Endothelial cell of umbilical vein (primary cell): Measurements from ENCODE around the gene ANKUB1. TPM values are rescaled to one million over a fixed set of nuclear protein-coding genes. Genes with fewer than 3 reads are reported as not detected.

Experiments
- BruUV-seq: library from RNA; stranded (reverse); fragments of 400-500 nt; replicated peaks from 2 replicates; lab custom pipeline; 2021; lab: Mats Ljungman, UMichigan
- CTCF ChIA-PET: fragments of 300-600, 350-600 bp; sonication (Branson Sonifier 250); formaldehyde crosslinking; loops from one replicate; lab custom pipeline; 2021; ENCODE audit warnings: antibody characterized with exemption, inconsistent platforms; lab: Charles Lee
- POLR2A ChIA-PET: fragments of 300-600, 350-600 bp; sonication (Branson Sonifier 250); formaldehyde crosslinking; loops from one replicate; lab custom pipeline; 2021; ENCODE audit warnings: antibody characterized with exemption, inconsistent platforms; lab: Charles Lee
- DNase-seq: peaks from one replicate; pipeline ENCODE4 v3.0.0-alpha.2; 2011; ENCODE audit warnings: low read depth, low spot score
- FAIRE-seq: peaks from 2 replicates; lab custom pipeline; 2011; peaks lifted over from hg19 to GRCh38; lab: Jason Lieb, UNC
- H2AFZ ChIP-seq: 2 replicates; pipeline ENCODE4 v1.6.0; 2012; ENCODE audit warnings: low read depth, low read length, control low read depth, inconsistent platforms
- H3K27ac ChIP-seq: 2 replicates; pipeline ENCODE4 v1.5.1; 2011; ENCODE audit warnings: low read depth, mild to moderate bottlenecking, control low read depth, low read length, moderate library complexity; ENCODE audit not compliant: insufficient read depth
- H3K27me3 ChIP-seq, 2 experiments: 2 replicates each; pipeline versions ENCODE4 v1.6.0 to v1.6.1; 2011; ENCODE audit warnings: low read length in 2 of 2, mixed read lengths in 1 of 2; ENCODE audit not compliant: control insufficient read depth in 2 of 2, insufficient read depth in 2 of 2
- H3K36me3 ChIP-seq, 2 experiments: 2 replicates in 1 of 2; 3 replicates in 1 of 2; pipeline ENCODE4 v1.5.1; 2011; ENCODE audit warnings: low read length in 2 of 2, mild to moderate bottlenecking in 1 of 2, moderate library complexity in 1 of 2; ENCODE audit not compliant: control insufficient read depth in 2 of 2, insufficient read depth in 2 of 2; ENCODE audit errors: extremely low read depth in 1 of 2
- H3K4me1 ChIP-seq: 3 replicates; pipeline ENCODE4 v1.5.1; 2011; ENCODE audit warnings: mild to moderate bottlenecking, low read length; ENCODE audit not compliant: control insufficient read depth, insufficient read depth; ENCODE audit errors: extremely low read depth
- H3K4me2 ChIP-seq: 2 replicates; pipeline ENCODE4 v1.6.1; 2011; ENCODE audit warnings: low read length, control low read depth, mixed read lengths; ENCODE audit not compliant: insufficient read depth
- H3K4me3 ChIP-seq, 3 experiments: fragments of 200-600 bp in 1 of 3; sonication (generic), shearing (Covaris generic) in 1 of 3; replicated peaks in 1 of 3; 2 replicates each; pipeline ENCODE4 v1.5.1; 2011 to 2016; ENCODE audit warnings: control low read depth in 3 of 3, low read length in 3 of 3, mild to moderate bottlenecking in 2 of 3, inconsistent platforms in 1 of 3, low read depth in 1 of 3, moderate library complexity in 1 of 3; ENCODE audit not compliant: insufficient read depth in 1 of 3
- H3K79me2 ChIP-seq: 2 replicates; pipeline ENCODE4 v1.6.0; 2012; ENCODE audit warnings: low read length, inconsistent platforms; ENCODE audit not compliant: control insufficient read depth, insufficient read depth
- H3K9ac ChIP-seq: replicated peaks from 2 replicates; pipeline ENCODE3; 2011; ENCODE audit warnings: low read length, control low read depth; ENCODE audit not compliant: insufficient read depth; ENCODE audit errors: extremely low read depth
- H3K9me1 ChIP-seq: replicated peaks from 3 replicates; pipeline ENCODE4 v1.6.0; 2011; ENCODE audit warnings: mild to moderate bottlenecking, low read length; ENCODE audit not compliant: control insufficient read depth, insufficient read depth; ENCODE audit errors: extremely low read depth
- H3K9me3 ChIP-seq: replicated peaks from 2 replicates; pipeline ENCODE4 v1.5.1; 2012; ENCODE audit warnings: low read length, inconsistent platforms; ENCODE audit not compliant: control insufficient read depth, insufficient read depth
- H4K20me1 ChIP-seq: replicated peaks from 2 replicates; pipeline ENCODE3; 2011; ENCODE audit warnings: mild to moderate bottlenecking, low read length; ENCODE audit not compliant: control insufficient read depth, insufficient read depth; ENCODE audit errors: extremely low read depth
- CTCF ChIP-seq, 2 donors: IDR thresholded peaks; 1 replicate in 1 of 2; 2 replicates in 1 of 2; pipeline ENCODE4 v1.5.1; 2011; ENCODE audit warnings: low read length in 2 of 2, mild to moderate bottlenecking in 2 of 2, moderate library complexity in 2 of 2, control low read depth in 1 of 2, inconsistent platforms in 1 of 2, low read depth in 1 of 2; ENCODE audit not compliant: insufficient read depth in 1 of 2; ENCODE audit errors: extremely low read depth in 1 of 2
- EZH2 ChIP-seq: IDR thresholded peaks from 2 replicates; pipeline ENCODE4 v1.6.1; 2012; ENCODE audit warnings: borderline replicate concordance, low read depth, mild to moderate bottlenecking, moderate library complexity, low read length, inconsistent platforms; ENCODE audit not compliant: severe bottlenecking
- FOS ChIP-seq: IDR thresholded peaks from 2 replicates; pipeline ENCODE4 v1.6.1; 2011; ENCODE audit warnings: mild to moderate bottlenecking, low read length, moderate library complexity, borderline replicate concordance; ENCODE audit not compliant: insufficient read depth
- GATA2 ChIP-seq: IDR thresholded peaks from 2 replicates; pipeline ENCODE4 v1.7.0; 2011; ENCODE audit warnings: low read depth, mild to moderate bottlenecking, moderate library complexity, mixed read lengths, low read length; ENCODE audit not compliant: insufficient read length, insufficient read depth
- JUN ChIP-seq: IDR thresholded peaks from 2 replicates; pipeline ENCODE4 v1.6.1; 2011; ENCODE audit warnings: borderline replicate concordance, low read depth; ENCODE audit not compliant: insufficient read length, insufficient read depth
- MAX ChIP-seq: IDR thresholded peaks from 2 replicates; pipeline ENCODE4 v1.6.1; 2011; ENCODE audit not compliant: insufficient read depth, insufficient read length
- MYC ChIP-seq: IDR thresholded peaks from one replicate; pipeline ENCODE4 v1.6.1; 2011; ENCODE audit warnings: mild to moderate bottlenecking, low read depth, low read length
- POLR2A ChIP-seq: IDR thresholded peaks from 2 replicates; pipeline ENCODE4 v1.6.1; 2012; ENCODE audit warnings: low read depth, mild to moderate bottlenecking, control low read depth, low read length
- POLR2AphosphoS5 ChIP-seq: IDR thresholded peaks from 2 replicates; pipeline ENCODE4 v1.6.1; 2012; ENCODE audit warnings: low read depth, mild to moderate bottlenecking, control low read depth, low read length, moderate library complexity; ENCODE audit not compliant: insufficient read depth
- dilution Hi-C: fragments of 300-500 bp; cut with MboI; formaldehyde crosslinking; loops from one replicate; pipeline ENCODE4 v1.15.0; 2019; ENCODE audit warnings: low sequenced_read_pairs; ENCODE audit not compliant: extremely low pct_ligation_motif_present
- intact Hi-C: fragments of 100-400 bp; cut with micrococcal nuclease; formaldehyde crosslinking; loops from one replicate; pipeline ENCODE4 v1.10.0; 2022
- polyA plus RNA-seq, 4 experiments: library from polyadenylated mRNA; depleted of rRNA in 3 of 4; stranded (reverse) in 3 of 4; unstranded in 1 of 4; fragments of >200 nt; gene quantifications; 2 replicates each; pipeline versions ENCODE4 v1.2.1 to v1.2.3, GENCODE V29; 2011 to 2012; ENCODE audit warnings: missing spikeins in 1 of 4
- total RNA-seq: library from RNA; stranded (reverse); gene quantifications from 2 replicates; pipeline ENCODE4 v1.2.3, GENCODE V29; 2021

Gene ANKUB1
- total and polyA plus RNA-seq, 2 donors (not counting 3 experiments of a cell fraction or from before 2014, with no cell fraction given): not detected

- BruUV-seq: no TSS peak
- Histone ChIP-seq H3K36me3 (no peaks in the 10 kb centered on the region), H3K79me2 (peaks cover 16% of the 10 kb centered on the region), H3K9me3 (no peaks in the 10 kb centered on the region), H3K27me3 (no peaks in the 10 kb centered on the region), H3K9me1 (no peaks in the 10 kb centered on the region), H3K4me3 (no peak overlapping the region), H2AFZ (no peak overlapping the region), H3K4me1 (no peaks in the 10 kb centered on the region), H3K4me2 (no peak overlapping the region), H3K9ac (no peak overlapping the region), H4K20me1 (peaks cover 5% of the 10 kb centered on the region), H3K27ac (no peak overlapping the region)
- TF ChIP-seq FOS: no peak
- no peak for TF ChIP-seq MAX
- no peak for TF ChIP-seq MYC
- TF ChIP-seq POLR2A: no peak
- TF ChIP-seq POLR2AphosphoS5: no peak
- TF ChIP-seq CTCF (IDR thresholded peaks at IDR 0.05; ENCODE audit: extremely low read depth in 1 of 2, insufficient read depth in 1 of 2, low read depth in 1 of 2, low read length in 2 of 2): no peak
- TF ChIP-seq EZH2: no peak
- TF ChIP-seq JUN: no peak
- TF ChIP-seq GATA2: no peak
- DNase-seq (no peak), FAIRE-seq (no peak)
- dilution Hi-C loops: no loop called here
- intact Hi-C loops: no loop called here
- ChIA-PET POLR2A (no interaction called here), CTCF (no interaction called here)
These were observed 36.0 kb upstream of the ANKUB1 start for GRCh38 chr3:149828390-149828789.
